SH-SY5Y (cell line): ENCODE measurements around the gene MAP2.

Experiments
- GATA2 ChIP-seq: IDR thresholded peaks from 2 replicates; pipeline ENCODE4 v1.6.1; 2011; ENCODE audit warnings: mild to moderate bottlenecking, low read depth, low read length
- GATA3 ChIP-seq: IDR thresholded peaks from 2 replicates; pipeline ENCODE4 v1.6.1; 2011; ENCODE audit warnings: low read depth, mild to moderate bottlenecking, low read length, moderate library complexity

Gene MAP2

GRCh38 chr2:209451209-209451834 is 27.5 kb downstream of the MAP2 start:
- no peak for TF ChIP-seq GATA3
- no peak for TF ChIP-seq GATA2

GRCh38 chr2:209456489-209456888 is 32.6 kb downstream of the MAP2 start:
- no peak for TF ChIP-seq GATA2
- no peak for TF ChIP-seq GATA3

GRCh38 chr2:209458008-209458979 is 34.4 kb downstream of the MAP2 start:
- TF ChIP-seq GATA2 (no peak), GATA3 (no peak)

GRCh38 chr2:209459359-209459758 is 35.5 kb downstream of the MAP2 start:
- TF ChIP-seq GATA3 (no peak), GATA2 (no peak)

GRCh38 chr2:209460151-209460761 is 36.4 kb downstream of the MAP2 start:
- TF ChIP-seq GATA3 (no peak), GATA2 (no peak)

GRCh38 chr2:209463226-209463625 is 39.4 kb downstream of the MAP2 start:
- TF ChIP-seq GATA2 (no peak), GATA3 (no peak)

GRCh38 chr2:209463835-209464234 is 40.0 kb downstream of the MAP2 start:
- TF ChIP-seq GATA3, result no peak
- no peak for TF ChIP-seq GATA2

- no peak for TF ChIP-seq GATA3
- TF ChIP-seq GATA2, result no peak
Measured at GRCh38 chr2:209468846-209469245, 45.0 kb downstream of the MAP2 start.

- TF ChIP-seq GATA2 (no peak), GATA3 (no peak)
Measured at GRCh38 chr2:209469481-209469880, 45.6 kb downstream of the MAP2 start.

- TF ChIP-seq GATA2 (no peak), GATA3 (no peak)
Measured at GRCh38 chr2:209470466-209470865, 46.6 kb downstream of the MAP2 start.

- no peak for TF ChIP-seq GATA3
- TF ChIP-seq GATA2, result no peak
Measured at GRCh38 chr2:209471037-209471436, 47.2 kb downstream of the MAP2 start.

GRCh38 chr2:209472112-209472832 is 48.4 kb downstream of the MAP2 start:
- TF ChIP-seq GATA2 (no peak), GATA3 (no peak)

- no peak for TF ChIP-seq GATA3
Measured at GRCh38 chr2:209472871-209473270, 49.0 kb downstream of the MAP2 start.

- no peak for TF ChIP-seq GATA2
Measured at GRCh38 chr2:209473930-209474419, 50.1 kb downstream of the MAP2 start.
